SK-N-SH (cell line): Measurements from ENCODE around the gene STK32A. TPM values are rescaled to one million over a fixed set of nuclear protein-coding genes. Genes with fewer than 3 reads are reported as not detected.

Experiments
- CTCF ChIA-PET: fragments of 300-600, 350-600 bp; formaldehyde crosslinking; extraction: SDS; loops from one replicate; lab custom pipeline; 2021; lab: Yijun Ruan, JAX
- POLR2A ChIA-PET: fragments of 350-600 bp; sonication (Branson Sonifier 250); formaldehyde crosslinking; extraction: SDS; loops from one replicate; lab custom pipeline; 2020; ENCODE audit warnings: antibody characterized with exemption, inconsistent platforms; lab: Yijun Ruan, JAX
- DNase-seq: peaks from one replicate; pipeline ENCODE4 v3.0.0; 2012
- H2AFZ ChIP-seq: fragments of 200-600 bp; sonication (generic); 2 replicates; pipeline ENCODE4 v1.8.1; 2016; ENCODE audit warnings: antibody characterized with exemption, mild to moderate bottlenecking, low read depth
- H3F3A ChIP-seq: fragments of 200-600 bp; sonication (generic); replicated peaks from 2 replicates; pipeline ENCODE3; 2016; ENCODE audit warnings: antibody characterized with exemption, mild to moderate bottlenecking; ENCODE audit not compliant: insufficient read depth
- H3K27ac ChIP-seq, 2 experiments: fragments of 200-500 bp in 1 of 2; fragments of 200-600 bp in 1 of 2; sonication (Bioruptor generic) in 1 of 2; sonication (generic), shearing (Covaris generic) in 1 of 2; 2 replicates each; pipeline versions ENCODE4 v1.5.1 to v1.6.1; 2014 to 2016; ENCODE audit warnings: low read depth in 2 of 2, inconsistent platforms in 1 of 2, low read length in 1 of 2, mild to moderate bottlenecking in 1 of 2, mixed read lengths in 1 of 2
- H3K27me3 ChIP-seq: fragments of 200-600 bp; sonication (generic), shearing (Covaris generic); 2 replicates; pipeline ENCODE4 v1.6.1; 2016; ENCODE audit warnings: mixed run types; ENCODE audit not compliant: insufficient read depth
- H3K36me3 ChIP-seq, 2 experiments: fragments of 200-500 bp in 1 of 2; fragments of 200-600 bp in 1 of 2; sonication (Bioruptor generic) in 1 of 2; sonication (generic) in 1 of 2; replicated peaks in 1 of 2; 2 replicates each; pipeline versions ENCODE3 to v1.5.1; 2014 to 2016; ENCODE audit warnings: low read length in 1 of 2, mild to moderate bottlenecking in 1 of 2; ENCODE audit not compliant: insufficient read depth in 2 of 2, control insufficient read depth in 1 of 2
- H3K4me1 ChIP-seq, 2 experiments: fragments of 200-500 bp in 1 of 2; fragments of 200-600 bp in 1 of 2; sonication (Bioruptor generic) in 1 of 2; sonication (generic), shearing (Covaris generic) in 1 of 2; 2 replicates each; pipeline versions ENCODE4 v1.5.1 to v1.6.1; 2014 to 2016; ENCODE audit warnings: low read depth in 1 of 2, low read length in 1 of 2, mixed run types in 1 of 2; ENCODE audit not compliant: insufficient read depth in 2 of 2, control insufficient read depth in 1 of 2
- H3K4me2 ChIP-seq: fragments of 200-600 bp; sonication (generic), shearing (Covaris generic); 2 replicates; pipeline ENCODE4 v1.6.1; 2017; ENCODE audit warnings: mixed run types
- H3K4me3 ChIP-seq, 2 experiments: fragments of 200-500 bp in 1 of 2; fragments of 200-600 bp in 1 of 2; sonication (Bioruptor generic) in 1 of 2; sonication (generic), shearing (Covaris generic) in 1 of 2; 2 replicates each; pipeline versions ENCODE4 v1.5.1 to v1.8.1; 2014 to 2016; ENCODE audit warnings: low read depth in 2 of 2, inconsistent platforms in 1 of 2, low read length in 1 of 2, mild to moderate bottlenecking in 1 of 2, mixed read lengths in 1 of 2, moderate library complexity in 1 of 2
- H3K79me2 ChIP-seq: fragments of 200-600 bp; sonication (generic); 2 replicates; pipeline ENCODE4 v1.8.1; 2017; ENCODE audit warnings: mild to moderate bottlenecking; ENCODE audit not compliant: insufficient read depth
- H3K9ac ChIP-seq: fragments of 200-600 bp; sonication (generic); 2 replicates; pipeline ENCODE4 v1.6.1; 2017; ENCODE audit warnings: mixed run types
- H3K9me2 ChIP-seq: fragments of 200-600 bp; sonication (generic); 2 replicates; pipeline ENCODE4 v1.6.1; 2017; ENCODE audit warnings: mixed run types
- H3K9me3 ChIP-seq: fragments of 200-600 bp; sonication (generic); 2 replicates; pipeline ENCODE4 v1.6.1; 2017; ENCODE audit warnings: mixed run types, mild to moderate bottlenecking, moderate library complexity
- H4K20me1 ChIP-seq: fragments of 200-600 bp; sonication (generic); 2 replicates; pipeline ENCODE4 v1.6.1; 2017; ENCODE audit warnings: mild to moderate bottlenecking, mixed run types; ENCODE audit not compliant: insufficient read depth
- CHD2 ChIP-seq: fragments of 150-350 bp; IDR thresholded peaks from 2 replicates; pipeline ENCODE4 v1.6.1; 2018; ENCODE audit warnings: low read length; ENCODE audit not compliant: partially characterized antibody
- ELF1 ChIP-seq: IDR thresholded peaks from 2 replicates; pipeline ENCODE4 v1.4.0; 2012
- EP300 ChIP-seq, 2 experiments: IDR thresholded peaks; 2 replicates each; pipeline versions ENCODE4 v1.4.0 to v1.6.1; 2012; ENCODE audit warnings: borderline replicate concordance in 1 of 2, low read depth in 1 of 2, low read length in 1 of 2
- EZH2phosphoT487 ChIP-seq: fragments of 200-600 bp; sonication (generic); IDR thresholded peaks from 2 replicates; pipeline ENCODE4 v1.6.1; 2017; ENCODE audit warnings: low read depth, mixed run types, mild to moderate bottlenecking, antibody characterized with exemption, moderate library complexity, borderline replicate concordance
- FOXJ3 ChIP-seq: sonication (generic); formaldehyde crosslinking; IDR thresholded peaks from 2 replicates; pipeline ENCODE4 v1.5.1; 2020; ENCODE audit warnings: mild to moderate bottlenecking, missing genetic modification reagents
- FOXM1 ChIP-seq: IDR thresholded peaks from 2 replicates; pipeline ENCODE4 v1.4.0; 2012; ENCODE audit warnings: low read depth, mild to moderate bottlenecking
- GABPA ChIP-seq: IDR thresholded peaks from 2 replicates; pipeline ENCODE4 v1.4.0; 2012; ENCODE audit warnings: low read depth, mild to moderate bottlenecking
- GATA2 ChIP-seq: sonication (generic); formaldehyde crosslinking; IDR thresholded peaks from 2 replicates; pipeline ENCODE4 v1.5.0; 2020; ENCODE audit warnings: mild to moderate bottlenecking, missing genetic modification reagents
- IRF3 ChIP-seq: fragments of 150-350 bp; IDR thresholded peaks from 2 replicates; pipeline ENCODE4 v1.6.1; 2016; ENCODE audit warnings: mild to moderate bottlenecking, low read depth, low read length
- MAX ChIP-seq: IDR thresholded peaks from 2 replicates; pipeline ENCODE4 v1.4.0; 2012; ENCODE audit warnings: low read depth
- MEF2A ChIP-seq: IDR thresholded peaks from 2 replicates; pipeline ENCODE4 v1.4.0; 2012; ENCODE audit warnings: low read depth, borderline replicate concordance
- MXI1 ChIP-seq: IDR thresholded peaks from 2 replicates; pipeline ENCODE4 v1.6.1; 2012; ENCODE audit warnings: mild to moderate bottlenecking, low read depth, low read length, improper control_type of control experiment
- NFIC ChIP-seq: IDR thresholded peaks from 2 replicates; pipeline ENCODE4 v1.4.0; 2012; ENCODE audit warnings: borderline replicate concordance
- NRF1 ChIP-seq: IDR thresholded peaks from 2 replicates; pipeline ENCODE4 v1.6.1; 2012; ENCODE audit warnings: low read depth, mild to moderate bottlenecking, low read length
- POLR2AphosphoS5 ChIP-seq: IDR thresholded peaks from 2 replicates; pipeline ENCODE4 v1.6.1; 2012; ENCODE audit warnings: low read depth, low read length
- RAD21 ChIP-seq: IDR thresholded peaks from 2 replicates; pipeline ENCODE4 v1.6.1; 2012; ENCODE audit warnings: mild to moderate bottlenecking, low read length
- RCOR1 ChIP-seq: fragments of 150-350 bp; IDR thresholded peaks from 2 replicates; pipeline ENCODE4 v1.6.1; 2017; ENCODE audit warnings: antibody characterized with exemption, low read length
- RXRA ChIP-seq: IDR thresholded peaks from 2 replicates; pipeline ENCODE4 v1.4.0; 2012; ENCODE audit warnings: low read depth, mild to moderate bottlenecking, borderline replicate concordance
- SIN3A ChIP-seq: IDR thresholded peaks from 2 replicates; pipeline ENCODE4 v1.6.1; 2012; ENCODE audit warnings: low read depth, mild to moderate bottlenecking, low read length, moderate library complexity, borderline replicate concordance
- SMC3 ChIP-seq: IDR thresholded peaks from 2 replicates; pipeline ENCODE4 v1.6.1; 2012; ENCODE audit warnings: low read depth, low read length, improper control_type of control experiment
- TCF12 ChIP-seq: IDR thresholded peaks from 2 replicates; pipeline ENCODE4 v1.4.0; 2012
- TEAD4 ChIP-seq: IDR thresholded peaks from 2 replicates; pipeline ENCODE4 v1.4.0; 2012; ENCODE audit warnings: mild to moderate bottlenecking, borderline replicate concordance; ENCODE audit not compliant: insufficient read depth
- YY1 ChIP-seq: IDR thresholded peaks from 2 replicates; pipeline ENCODE4 v1.4.0; 2012; ENCODE audit warnings: low read depth, mild to moderate bottlenecking
- WGBS: methylation state at CpG from one replicate; pipeline ENCODE4 v1.1.6; 2017; ENCODE audit warnings: low lambda C conversion rate; 5-methylcytosine and 5-hydroxymethylcytosine counted together
- polyA plus RNA-seq, 3 experiments: library from polyadenylated mRNA; depleted of rRNA; stranded (reverse); fragments of >200 nt; gene quantifications; 2 replicates each; pipeline ENCODE4 v1.2.3, GENCODE V29; 2012
- TF ChIP-seq, protein P1 (sequence below): IDR thresholded peaks from 2 replicates; pipeline ENCODE4 v1.6.1; 2012; ENCODE audit warnings: mild to moderate bottlenecking, low read depth, low read length, moderate library complexity
- TF ChIP-seq, protein P2 (sequence below): fragments of 150-350 bp; IDR thresholded peaks from 2 replicates; pipeline ENCODE4 v1.6.1; 2017; ENCODE audit warnings: antibody characterized with exemption, low read length, low read depth, borderline replicate concordance

Gene STK32A
- polyA plus RNA-seq, 1 of the 3 experiments (the other 2 are of a cell fraction) = 0.20 TPM

DNA sequence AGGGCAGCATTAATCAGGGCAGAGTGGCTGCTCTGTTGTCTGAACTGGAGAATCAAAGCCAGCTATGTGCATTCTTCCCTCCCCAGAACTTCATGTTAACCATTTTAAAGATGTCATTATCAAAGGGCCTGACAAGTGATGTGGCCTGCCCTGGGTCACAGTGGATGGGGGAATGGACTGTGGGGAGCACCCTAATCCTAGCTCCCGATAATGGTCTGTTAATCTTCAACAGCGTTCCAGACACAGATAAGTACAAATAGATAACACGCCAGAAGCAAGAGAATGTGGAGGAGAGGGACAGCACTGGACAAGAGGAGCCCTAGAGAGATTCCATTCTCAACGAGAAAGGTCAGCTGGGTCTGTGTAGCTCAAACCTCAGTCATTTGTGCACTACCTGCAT lies 197.5 kb downstream of the STK32A start:
- Histone ChIP-seq H3K79me2 (peaks cover 92% of the 10 kb centered on the region), H3K9me3 (no peaks in the 10 kb centered on the region), H3K9me2 (no peaks in the 10 kb centered on the region), H3K4me3 (no peak overlapping the region), H3K27ac (peak overlapping the region in 1 of 2 experiments; percentile 83; a peak in 2 of 4 replicates), H3K36me3 (peaks cover 3 to 9% of the 10 kb centered on the region in 2 experiments), H2AFZ (no peak overlapping the region), H3F3A (peaks cover 4% of the 10 kb centered on the region), H4K20me1 (peaks cover 65% of the 10 kb centered on the region), H3K27me3 (no peaks in the 10 kb centered on the region), H3K9ac (no peak overlapping the region), H3K4me2 (no peak overlapping the region), H3K4me1 (peaks cover 11 to 39% of the 10 kb centered on the region in 2 experiments; a peak in 3 of 4 replicates)
- ChIA-PET POLR2A (no interaction called here), CTCF (interaction anchor here (0.9 to 1.8 kb wide), 5 partner anchors 21 to 390 kb away, joined by 3 to 5 read pairs (median 3); no protein-coding TSS in a partner anchor)
- 54% methylated on average over 4 of the region's 4 CpGs for WGBS
- peak; percentile 63 for DNase-seq
- TF ChIP-seq RCOR1 (peak; percentile 96), YY1 (no peak), FOXJ3 (no peak; the same call in 1 of the 2 replicates), SMC3 (no peak), ELF1 (no peak), GATA2 (CRISPR knock-in tag) (peak; percentile 90), POLR2AphosphoS5 (no peak), SIN3A (no peak), IRF3 (no peak), RAD21 (peak; percentile 20), TCF12 (peak; percentile 45), NRF1 (no peak), GABPA (no peak), TEAD4 (no peak), MXI1 (no peak), MAX (no peak), MEF2A (no peak), EP300 (IDR thresholded peaks at IDR 0.05; ENCODE audit: borderline replicate concordance in 1 of 2, low read depth in 1 of 2, low read length in 1 of 2) (peak in 1 of 2 experiments; percentile 92; a peak in 2 of 4 replicates), EZH2phosphoT487 (no peak), NFIC (no peak), RXRA (no peak), FOXM1 (no peak), CHD2 (peak; percentile 73)
- TF ChIP-seq, protein P1, sequence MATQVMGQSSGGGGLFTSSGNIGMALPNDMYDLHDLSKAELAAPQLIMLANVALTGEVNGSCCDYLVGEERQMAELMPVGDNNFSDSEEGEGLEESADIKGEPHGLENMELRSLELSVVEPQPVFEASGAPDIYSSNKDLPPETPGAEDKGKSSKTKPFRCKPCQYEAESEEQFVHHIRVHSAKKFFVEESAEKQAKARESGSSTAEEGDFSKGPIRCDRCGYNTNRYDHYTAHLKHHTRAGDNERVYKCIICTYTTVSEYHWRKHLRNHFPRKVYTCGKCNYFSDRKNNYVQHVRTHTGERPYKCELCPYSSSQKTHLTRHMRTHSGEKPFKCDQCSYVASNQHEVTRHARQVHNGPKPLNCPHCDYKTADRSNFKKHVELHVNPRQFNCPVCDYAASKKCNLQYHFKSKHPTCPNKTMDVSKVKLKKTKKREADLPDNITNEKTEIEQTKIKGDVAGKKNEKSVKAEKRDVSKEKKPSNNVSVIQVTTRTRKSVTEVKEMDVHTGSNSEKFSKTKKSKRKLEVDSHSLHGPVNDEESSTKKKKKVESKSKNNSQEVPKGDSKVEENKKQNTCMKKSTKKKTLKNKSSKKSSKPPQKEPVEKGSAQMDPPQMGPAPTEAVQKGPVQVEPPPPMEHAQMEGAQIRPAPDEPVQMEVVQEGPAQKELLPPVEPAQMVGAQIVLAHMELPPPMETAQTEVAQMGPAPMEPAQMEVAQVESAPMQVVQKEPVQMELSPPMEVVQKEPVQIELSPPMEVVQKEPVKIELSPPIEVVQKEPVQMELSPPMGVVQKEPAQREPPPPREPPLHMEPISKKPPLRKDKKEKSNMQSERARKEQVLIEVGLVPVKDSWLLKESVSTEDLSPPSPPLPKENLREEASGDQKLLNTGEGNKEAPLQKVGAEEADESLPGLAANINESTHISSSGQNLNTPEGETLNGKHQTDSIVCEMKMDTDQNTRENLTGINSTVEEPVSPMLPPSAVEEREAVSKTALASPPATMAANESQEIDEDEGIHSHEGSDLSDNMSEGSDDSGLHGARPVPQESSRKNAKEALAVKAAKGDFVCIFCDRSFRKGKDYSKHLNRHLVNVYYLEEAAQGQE = no peak
- TF ChIP-seq, protein P2, sequence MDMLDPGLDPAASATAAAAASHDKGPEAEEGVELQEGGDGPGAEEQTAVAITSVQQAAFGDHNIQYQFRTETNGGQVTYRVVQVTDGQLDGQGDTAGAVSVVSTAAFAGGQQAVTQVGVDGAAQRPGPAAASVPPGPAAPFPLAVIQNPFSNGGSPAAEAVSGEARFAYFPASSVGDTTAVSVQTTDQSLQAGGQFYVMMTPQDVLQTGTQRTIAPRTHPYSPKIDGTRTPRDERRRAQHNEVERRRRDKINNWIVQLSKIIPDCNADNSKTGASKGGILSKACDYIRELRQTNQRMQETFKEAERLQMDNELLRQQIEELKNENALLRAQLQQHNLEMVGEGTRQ = no peak
